ENCODE data around the gene GABRB3. TPM values are rescaled to one million over a fixed set of nuclear protein-coding genes. Genes with fewer than 3 reads are reported as not detected.

The GABRB3 gene
- total RNA-seq, 4 donors from 2014 or later, result 15.0 to 46.7 (median 20.6) TPM

DNA sequence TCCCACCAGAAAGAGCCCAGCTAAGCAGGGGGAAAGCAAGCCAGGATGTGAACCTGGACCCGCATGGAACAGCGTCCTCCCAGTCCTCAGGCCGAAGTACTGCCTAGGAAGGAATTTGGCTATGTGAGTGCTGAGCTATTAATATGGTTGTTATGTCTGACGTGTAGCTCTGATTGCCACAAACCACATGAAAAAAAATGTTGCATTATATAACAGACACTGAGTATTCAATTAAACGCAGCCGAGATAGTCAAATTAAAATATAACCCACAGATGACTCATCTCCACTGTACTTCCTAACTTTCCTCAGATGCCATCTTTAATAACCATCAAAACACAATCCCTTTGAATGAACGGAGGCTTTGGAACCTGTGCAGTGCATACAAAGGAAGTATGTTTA, 111.1 kb downstream of the GABRB3 start:
- peaks cover 14 to 16% of the 10 kb centered on the region in 2 donors for H3K4me1 ChIP-seq
- H3K27ac ChIP-seq, result no peak overlapping the region
- H3K36me3 ChIP-seq, result no peaks in the 10 kb centered on the region
- H3K4me3 ChIP-seq (replicated peaks in 1 of 3), result no peak overlapping the region
- H3K27me3 ChIP-seq, result no peaks in the 10 kb centered on the region
- no peaks in the 10 kb centered on the region for H3K9me3 ChIP-seq
- WGBS, 2 donors, result 73 to 91% methylated on average over 7 of the region's 7 CpGs
- TF ChIP-seq, protein P1, sequence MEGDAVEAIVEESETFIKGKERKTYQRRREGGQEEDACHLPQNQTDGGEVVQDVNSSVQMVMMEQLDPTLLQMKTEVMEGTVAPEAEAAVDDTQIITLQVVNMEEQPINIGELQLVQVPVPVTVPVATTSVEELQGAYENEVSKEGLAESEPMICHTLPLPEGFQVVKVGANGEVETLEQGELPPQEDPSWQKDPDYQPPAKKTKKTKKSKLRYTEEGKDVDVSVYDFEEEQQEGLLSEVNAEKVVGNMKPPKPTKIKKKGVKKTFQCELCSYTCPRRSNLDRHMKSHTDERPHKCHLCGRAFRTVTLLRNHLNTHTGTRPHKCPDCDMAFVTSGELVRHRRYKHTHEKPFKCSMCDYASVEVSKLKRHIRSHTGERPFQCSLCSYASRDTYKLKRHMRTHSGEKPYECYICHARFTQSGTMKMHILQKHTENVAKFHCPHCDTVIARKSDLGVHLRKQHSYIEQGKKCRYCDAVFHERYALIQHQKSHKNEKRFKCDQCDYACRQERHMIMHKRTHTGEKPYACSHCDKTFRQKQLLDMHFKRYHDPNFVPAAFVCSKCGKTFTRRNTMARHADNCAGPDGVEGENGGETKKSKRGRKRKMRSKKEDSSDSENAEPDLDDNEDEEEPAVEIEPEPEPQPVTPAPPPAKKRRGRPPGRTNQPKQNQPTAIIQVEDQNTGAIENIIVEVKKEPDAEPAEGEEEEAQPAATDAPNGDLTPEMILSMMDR (IDR thresholded peaks at IDR 0.05), result no peak
- TF ChIP-seq POLR2A (IDR thresholded peaks at IDR 0.05), result no peak
- intact Hi-C loops (cut with DNase I), result no loop called here
- DNase-seq, result no peak

DNA sequence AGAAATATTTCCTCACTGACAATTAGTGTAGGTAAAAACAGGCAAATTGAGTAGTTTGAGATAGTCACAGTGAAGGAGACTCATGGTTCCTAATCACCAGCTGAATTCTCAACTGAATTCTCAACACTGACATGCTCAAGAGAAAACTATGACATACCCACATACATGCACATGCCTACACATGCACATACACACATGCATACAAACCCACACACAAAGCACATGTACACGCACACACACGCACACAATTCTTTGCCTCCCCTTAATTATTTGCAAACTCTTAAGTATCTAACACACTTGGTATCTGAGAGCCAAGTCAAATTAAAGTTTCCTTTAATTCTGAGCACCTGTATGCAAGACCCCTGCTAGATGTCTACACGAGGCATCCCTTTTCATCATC, 111.8 kb downstream of the GABRB3 start:
- Histone ChIP-seq H3K27me3 (no peaks in the 10 kb centered on the region), H3K27ac (no peak overlapping the region), H3K4me1 (peaks cover 9 to 11% of the 10 kb centered on the region in 2 donors), H3K9me3 (no peaks in the 10 kb centered on the region), H3K4me3 (replicated peaks in 1 of 3) (no peak overlapping the region), H3K36me3 (no peaks in the 10 kb centered on the region)
- TF ChIP-seq, protein P1 (IDR thresholded peaks at IDR 0.05), result no peak
- no peak for TF ChIP-seq POLR2A (IDR thresholded peaks at IDR 0.05)
- DNase-seq, result no peak
- WGBS, 2 donors, result 59 to 77% methylated on average over 3 of the region's 3 CpGs
- intact Hi-C loops (cut with DNase I), result no loop called here

DNA sequence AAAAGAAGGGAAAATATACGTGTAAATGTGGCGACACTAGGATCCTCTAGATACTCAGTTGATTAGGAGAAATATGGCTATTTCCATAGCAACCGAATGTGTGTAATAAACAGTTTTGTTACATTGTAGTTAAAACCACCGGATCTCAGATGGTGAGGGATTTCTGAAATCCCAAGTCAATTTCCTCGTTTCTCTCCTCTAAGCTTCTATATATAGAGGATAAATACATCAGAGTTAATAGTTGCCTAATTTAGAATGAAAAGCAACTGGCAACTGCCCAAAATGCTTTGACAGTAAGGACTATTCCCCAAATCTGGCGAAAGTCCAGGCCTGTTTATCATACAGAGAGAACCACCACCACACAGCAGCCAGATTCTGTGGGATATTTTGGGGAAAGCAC, 112.6 kb downstream of the GABRB3 start:
- Histone ChIP-seq H3K36me3 (no peaks in the 10 kb centered on the region), H3K27ac (no peak overlapping the region), H3K9me3 (no peaks in the 10 kb centered on the region), H3K27me3 (no peaks in the 10 kb centered on the region), H3K4me3 (replicated peaks in 1 of 3) (no peak overlapping the region), H3K4me1 (peaks cover 3 to 5% of the 10 kb centered on the region in 2 donors)
- no peak for DNase-seq
- intact Hi-C loops (cut with DNase I), result no loop called here
- WGBS, 2 donors, result 76 to 77% methylated on average over 6 of the region's 6 CpGs
- TF ChIP-seq, protein P1 (IDR thresholded peaks at IDR 0.05), result no peak
- no peak for TF ChIP-seq POLR2A (IDR thresholded peaks at IDR 0.05)

DNA sequence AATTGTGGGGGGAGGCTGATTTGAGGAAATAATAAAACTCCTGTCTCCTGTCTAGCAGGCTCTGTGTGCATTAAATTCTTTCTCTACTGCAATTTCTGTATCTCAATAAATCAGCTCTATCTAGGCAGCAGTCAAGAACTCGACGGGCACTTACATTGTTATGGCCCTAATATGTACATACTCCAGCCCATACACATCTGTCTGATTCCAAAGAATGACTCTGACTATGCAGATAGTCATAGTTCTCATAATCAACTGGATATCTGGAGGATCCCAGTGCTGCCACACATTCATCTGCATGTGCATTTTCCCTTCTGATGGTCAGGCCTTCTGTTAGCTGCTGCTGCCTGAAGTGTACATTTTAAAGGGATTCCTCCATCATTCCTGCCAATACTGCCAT, 114.6 kb downstream of the GABRB3 start:
- no peak for DNase-seq
- intact Hi-C loops (cut with DNase I), result no loop called here
- Histone ChIP-seq H3K4me1 (no peaks in the 10 kb centered on the region), H3K4me3 (replicated peaks in 1 of 3) (no peak overlapping the region), H3K27ac (no peak overlapping the region), H3K9me3 (no peaks in the 10 kb centered on the region), H3K27me3 (no peaks in the 10 kb centered on the region), H3K36me3 (no peaks in the 10 kb centered on the region)
- 85 to 86% methylated on average over 2 of the region's 2 CpGs for WGBS, 2 donors
- TF ChIP-seq, protein P1 (IDR thresholded peaks at IDR 0.05), result no peak
- TF ChIP-seq POLR2A (IDR thresholded peaks at IDR 0.05), result no peak

DNA sequence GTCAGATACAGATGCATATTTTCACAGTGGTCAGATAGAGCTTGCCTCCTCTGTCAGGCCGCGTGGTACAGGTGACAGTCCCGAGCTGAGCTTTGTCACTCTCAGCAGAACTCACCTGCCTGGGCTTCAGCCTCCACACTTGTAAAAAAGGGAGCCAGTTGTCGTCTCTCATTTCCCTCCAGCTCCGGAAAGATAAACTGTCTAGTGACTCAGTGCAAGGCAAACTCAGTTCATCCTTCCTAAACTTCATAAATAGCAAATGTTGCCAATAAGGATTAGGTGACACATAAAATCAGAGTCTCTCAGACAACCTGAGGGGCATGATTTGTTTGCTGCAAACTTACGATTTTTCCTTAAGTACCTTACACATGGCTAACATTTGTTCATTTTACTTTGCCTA, 116.8 kb downstream of the GABRB3 start:
- H3K4me3 ChIP-seq (replicated peaks in 1 of 3), result no peak overlapping the region
- 90 to 91% methylated on average over 6 of the region's 6 CpGs for WGBS, 2 donors
- H3K9me3 ChIP-seq, result no peaks in the 10 kb centered on the region
- H3K36me3 ChIP-seq, result no peaks in the 10 kb centered on the region
- intact Hi-C loops (cut with DNase I), result no loop called here
- DNase-seq, result no peak
- H3K27me3 ChIP-seq, result no peaks in the 10 kb centered on the region
- no peak overlapping the region for H3K27ac ChIP-seq
- no peak for TF ChIP-seq POLR2A (IDR thresholded peaks at IDR 0.05)
- TF ChIP-seq, protein P1 (IDR thresholded peaks at IDR 0.05), result no peak
- H3K4me1 ChIP-seq, result no peaks in the 10 kb centered on the region

Measured in thyroid gland (tissue), 4 donors.